OCI-LY7 (cell line): ENCODE measurements around the gene TSPAN5. TPM values are rescaled to one million over a fixed set of nuclear protein-coding genes. Genes with fewer than 3 reads are reported as not detected.
"Not testable (repeated sequence)": the region's sequence is repeated elsewhere in the genome, so short reads cannot be mapped to it uniquely, and the experiment has no call there.

Experiments used
- BruUV-seq: library from RNA; stranded (reverse); fragments of 400-500 nt; replicated peaks from 2 replicates; lab custom pipeline; 2021; lab: Mats Ljungman, UMichigan
- CTCF ChIA-PET: fragments of 300-600 bp; sonication (Branson Sonifier 250); formaldehyde crosslinking; loops from one replicate; lab custom pipeline; 2022; ENCODE audit warnings: antibody characterized with exemption; ENCODE audit not compliant: unreplicated experiment; lab: Charles Lee
- POLR2A ChIA-PET: fragments of 300-600 bp; sonication (Branson Sonifier 250); formaldehyde crosslinking; loops from one replicate; lab custom pipeline; 2022; ENCODE audit warnings: antibody characterized with exemption; lab: Charles Lee
- DNase-seq: peaks from one replicate; pipeline ENCODE4 v3.0.0-alpha.2; 2015; ENCODE audit warnings: low spot score
- H2AFZ ChIP-seq: fragments of 200-600 bp; sonication (generic), shearing (Covaris generic); 2 replicates; pipeline ENCODE4 v1.6.1; 2014; ENCODE audit warnings: mild to moderate bottlenecking, antibody characterized with exemption, low read length, moderate library complexity
- H3K27ac ChIP-seq: fragments of 200-600 bp; sonication (generic); 2 replicates; pipeline ENCODE4 v1.5.1; 2014; ENCODE audit warnings: mixed run types, low read depth, mild to moderate bottlenecking, moderate library complexity, low read length, inconsistent platforms; ENCODE audit not compliant: poor library complexity, severe bottlenecking
- H3K36me3 ChIP-seq: fragments of 200-600 bp; sonication (generic); 2 replicates; pipeline ENCODE4 v1.6.1; 2014; ENCODE audit warnings: mild to moderate bottlenecking, antibody characterized with exemption, low read length, moderate library complexity, mixed read lengths; ENCODE audit not compliant: insufficient read depth
- H3K4me1 ChIP-seq: fragments of 200-600 bp; sonication (generic); 2 replicates; pipeline ENCODE4 v1.5.1; 2014; ENCODE audit warnings: mild to moderate bottlenecking, low read length; ENCODE audit not compliant: insufficient read depth, poor library complexity, severe bottlenecking
- H3K4me2 ChIP-seq: fragments of 200-600 bp; sonication (generic); 2 replicates; pipeline ENCODE4 v1.6.1; 2014; ENCODE audit warnings: mild to moderate bottlenecking, low read length
- H3K4me3 ChIP-seq: fragments of 200-600 bp; sonication (generic); 2 replicates; pipeline ENCODE4 v1.5.1; 2014; ENCODE audit warnings: mild to moderate bottlenecking, low read depth, low read length; ENCODE audit not compliant: poor library complexity, severe bottlenecking
- H3K79me2 ChIP-seq: fragments of 200-600 bp; sonication (generic); 2 replicates; pipeline ENCODE4 v1.6.1; 2016; ENCODE audit warnings: low read depth, mild to moderate bottlenecking, low read length, moderate library complexity, mixed read lengths; ENCODE audit not compliant: insufficient read depth
- H3K9me2 ChIP-seq: fragments of 200-600 bp; sonication (generic); 2 replicates; pipeline ENCODE4 v1.6.1; 2016; ENCODE audit warnings: mild to moderate bottlenecking, low read length, mixed read lengths; ENCODE audit not compliant: insufficient read depth
- H3K9me3 ChIP-seq: fragments of 200-600 bp; sonication (generic); 2 replicates; pipeline ENCODE4 v1.6.1; 2014; ENCODE audit warnings: mild to moderate bottlenecking, mixed run types, low read length, mixed read lengths
- H4K20me1 ChIP-seq: fragments of 200-600 bp; sonication (generic); 2 replicates; pipeline ENCODE4 v1.6.1; 2014; ENCODE audit warnings: mild to moderate bottlenecking, antibody characterized with exemption, low read length, moderate library complexity, mixed read lengths; ENCODE audit not compliant: insufficient read depth
- CTCF ChIP-seq: fragments of 200-600 bp; sonication (generic); conservative IDR thresholded peaks from 2 replicates; pipeline ENCODE4 v1.5.1; 2014; ENCODE audit warnings: mild to moderate bottlenecking, antibody characterized with exemption, low read length, moderate library complexity, mixed read lengths
- EZH2phosphoT487 ChIP-seq: fragments of 200-600 bp; sonication (generic); IDR thresholded peaks from 2 replicates; pipeline ENCODE4 v1.6.1; 2018; ENCODE audit warnings: low read depth, borderline replicate concordance, mild to moderate bottlenecking, mixed run types, antibody characterized with exemption, low read length, moderate library complexity, mixed read lengths
- intact Hi-C: fragments of 100-400 bp; cut with micrococcal nuclease; formaldehyde crosslinking; loops from one replicate; pipeline ENCODE4 v1.10.0; 2022; ENCODE audit not compliant: unreplicated experiment
- total RNA-seq, 2 experiments: library from RNA; depleted of rRNA in 1 of 2; stranded (reverse); fragments of >200 nt in 1 of 2; shearing (Covaris generic) in 1 of 2; gene quantifications; 2 replicates each; pipeline ENCODE4 v1.2.3, GENCODE V29; 2014 to 2022

The TSPAN5 gene
- total RNA-seq, 2 experiments from 2014 or later, result not detected

GRCh38 chr4:98462487-98462886, 195.9 kb downstream of the TSPAN5 start:
- H3K27ac ChIP-seq, result no peak overlapping the region
- no peaks in the 10 kb centered on the region for H3K4me1 ChIP-seq
- H3K4me2 ChIP-seq, result no peak overlapping the region
- no peaks in the 10 kb centered on the region for H4K20me1 ChIP-seq
- CTCF ChIA-PET, result no interaction called here
- no TSS peak for BruUV-seq
- no peaks in the 10 kb centered on the region for H3K79me2 ChIP-seq
- H2AFZ ChIP-seq, result no peak overlapping the region
- H3K36me3 ChIP-seq, result no peaks in the 10 kb centered on the region
- H3K9me3 ChIP-seq, result no peaks in the 10 kb centered on the region
- no peaks in the 10 kb centered on the region for H3K9me2 ChIP-seq
- H3K4me3 ChIP-seq, result no peak overlapping the region
- POLR2A ChIA-PET, result no interaction called here
- no peak for DNase-seq
- TF ChIP-seq EZH2phosphoT487 (no peak), CTCF (no peak)
- intact Hi-C loops, result no loop called here

DNA sequence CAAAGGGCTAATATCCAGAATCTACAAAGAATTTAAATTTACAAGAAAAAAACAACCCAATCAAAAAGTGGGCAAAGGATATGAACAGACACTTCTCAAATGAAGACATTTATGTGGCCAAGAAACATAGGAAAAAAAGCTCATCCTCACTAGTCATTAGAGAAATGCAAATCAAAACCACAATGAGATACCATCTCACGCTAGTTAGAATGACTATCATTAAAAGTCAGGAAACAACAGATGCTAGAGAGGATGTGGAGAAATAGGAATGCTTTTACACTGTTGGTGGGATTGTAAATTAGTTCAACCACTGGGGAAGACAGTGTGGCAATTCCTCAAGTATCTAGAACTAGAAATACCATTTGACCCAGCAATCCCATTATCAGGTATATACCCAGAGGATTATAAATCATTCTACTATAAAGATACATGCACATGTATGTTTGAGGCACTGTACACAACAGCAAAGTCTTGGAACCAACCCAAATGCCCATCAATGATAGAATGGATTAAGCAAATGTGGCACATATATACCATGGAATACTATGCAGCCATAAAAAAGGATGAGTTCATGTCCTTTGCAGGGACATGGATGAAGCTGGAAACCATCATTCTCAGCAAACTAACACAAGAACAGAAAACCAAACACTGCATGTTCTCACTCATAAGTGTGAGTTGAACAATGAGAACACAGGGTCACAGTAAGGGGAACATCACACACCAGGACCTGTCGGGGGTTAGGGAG, 197.1 kb downstream of the TSPAN5 start:
- H3K27ac ChIP-seq, H3K79me2 ChIP-seq, BruUV-seq, intact Hi-C loops, H3K4me3 ChIP-seq, H3K4me2 ChIP-seq, H3K4me1 ChIP-seq, CTCF ChIA-PET, H3K9me3 ChIP-seq, H2AFZ ChIP-seq, DNase-seq, H3K9me2 ChIP-seq, H4K20me1 ChIP-seq, H3K36me3 ChIP-seq: not testable (repeated sequence)
- POLR2A ChIA-PET, result interaction anchor here (0.6 to 0.8 kb wide), 2 partner anchors 10 to 216 kb away, joined by 3 read pairs; no protein-coding TSS in a partner anchor

- BruUV-seq, H3K79me2 ChIP-seq, CTCF ChIA-PET, H3K4me2 ChIP-seq, H3K9me2 ChIP-seq, H3K36me3 ChIP-seq, H3K4me1 ChIP-seq, H3K9me3 ChIP-seq, DNase-seq, H3K27ac ChIP-seq, H2AFZ ChIP-seq, H4K20me1 ChIP-seq, intact Hi-C loops, H3K4me3 ChIP-seq, POLR2A ChIA-PET: not testable (repeated sequence)
These were observed 201.0 kb downstream of the TSPAN5 start for GRCh38 chr4:98457422-98457821.
